Measurements from ENCODE around the gene VSTM2B.

The VSTM2B gene

GRCh38 chr19:29567366-29567915 lies 41.6 kb downstream of the VSTM2B start:
- DNase-seq (ENCODE audit: low spot score), result no peak

GRCh38 chr19:29568036-29569025 lies 42.5 kb downstream of the VSTM2B start:
- no peak for DNase-seq (ENCODE audit: low spot score)

DNA sequence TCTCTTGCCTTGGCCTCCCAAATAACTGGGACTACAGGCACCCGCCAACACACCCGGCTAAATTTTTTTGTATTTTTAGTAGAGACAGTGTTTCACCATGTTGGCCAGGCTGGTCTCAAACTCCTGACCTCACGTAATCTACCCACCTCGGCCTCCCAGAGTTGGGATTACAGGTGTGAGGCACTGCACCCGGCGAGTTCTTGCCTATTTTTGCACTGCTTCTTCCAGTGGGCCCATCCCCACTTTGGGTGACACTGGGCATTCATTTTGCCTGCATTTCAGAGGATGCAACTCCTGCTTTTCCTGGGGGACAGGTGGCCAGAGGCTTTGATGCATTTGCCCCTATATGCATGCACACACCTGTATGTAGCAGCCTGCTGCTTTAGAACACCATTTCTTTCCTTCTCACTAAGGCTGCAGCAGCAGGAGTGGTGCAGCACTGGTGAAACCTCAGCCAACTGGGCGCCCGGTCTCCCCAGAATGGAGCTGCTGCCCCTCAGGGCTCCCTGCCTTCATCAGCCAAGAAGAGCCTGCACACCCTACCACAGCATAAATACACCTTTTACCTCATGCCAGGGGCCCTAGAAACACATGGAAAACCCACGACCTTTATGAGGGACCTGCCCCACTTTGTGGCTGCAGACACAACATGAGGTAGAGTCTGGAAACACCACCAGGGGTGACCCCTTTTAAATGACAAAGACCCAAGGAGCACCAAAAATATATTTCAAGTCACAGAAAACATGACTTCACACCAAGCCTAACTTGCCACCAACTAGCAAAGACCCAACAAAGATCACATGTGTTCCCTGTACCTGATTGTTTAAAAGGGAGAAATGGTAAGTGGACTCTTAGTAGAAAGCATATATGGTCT lies 43.5 kb downstream of the VSTM2B start:
- no peak for DNase-seq (ENCODE audit: low spot score)

GRCh38 chr19:29571181-29571580 lies 45.4 kb downstream of the VSTM2B start:
- no peak for DNase-seq (ENCODE audit: low spot score)

GRCh38 chr19:29573486-29573885 lies 47.7 kb downstream of the VSTM2B start:
- no peak for DNase-seq (ENCODE audit: low spot score)

GRCh38 chr19:29574510-29574909 lies 48.7 kb downstream of the VSTM2B start:
- no peak for DNase-seq (ENCODE audit: low spot score)

DNA sequence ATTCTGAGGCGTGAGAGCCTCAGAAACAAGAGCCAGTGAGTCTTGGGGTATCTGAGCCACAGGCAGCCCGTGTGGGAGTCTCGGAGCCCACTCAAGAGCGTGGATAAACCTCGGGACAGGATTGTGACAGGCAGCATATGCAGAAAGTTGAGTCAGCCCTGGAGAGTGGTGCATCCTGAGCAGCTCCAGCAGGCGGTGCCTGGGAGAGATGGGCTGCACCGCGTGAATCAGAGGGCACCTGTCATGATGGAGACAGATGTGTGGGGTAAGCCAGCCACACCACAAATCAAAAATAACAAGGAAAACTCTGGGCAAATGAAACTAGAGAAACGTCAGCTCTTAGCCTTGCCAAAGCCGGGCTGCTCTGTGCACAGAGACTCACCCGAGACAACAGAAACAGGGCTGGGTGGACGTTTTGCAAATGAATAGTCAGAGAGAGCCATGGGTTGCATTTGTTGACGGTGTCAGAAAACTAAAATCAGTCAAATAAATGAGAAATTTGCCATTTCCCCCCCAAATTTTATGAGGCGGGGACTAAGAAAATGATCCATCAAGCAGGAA lies 50.3 kb downstream of the VSTM2B start:
- no peak for DNase-seq (ENCODE audit: low spot score)

DNA sequence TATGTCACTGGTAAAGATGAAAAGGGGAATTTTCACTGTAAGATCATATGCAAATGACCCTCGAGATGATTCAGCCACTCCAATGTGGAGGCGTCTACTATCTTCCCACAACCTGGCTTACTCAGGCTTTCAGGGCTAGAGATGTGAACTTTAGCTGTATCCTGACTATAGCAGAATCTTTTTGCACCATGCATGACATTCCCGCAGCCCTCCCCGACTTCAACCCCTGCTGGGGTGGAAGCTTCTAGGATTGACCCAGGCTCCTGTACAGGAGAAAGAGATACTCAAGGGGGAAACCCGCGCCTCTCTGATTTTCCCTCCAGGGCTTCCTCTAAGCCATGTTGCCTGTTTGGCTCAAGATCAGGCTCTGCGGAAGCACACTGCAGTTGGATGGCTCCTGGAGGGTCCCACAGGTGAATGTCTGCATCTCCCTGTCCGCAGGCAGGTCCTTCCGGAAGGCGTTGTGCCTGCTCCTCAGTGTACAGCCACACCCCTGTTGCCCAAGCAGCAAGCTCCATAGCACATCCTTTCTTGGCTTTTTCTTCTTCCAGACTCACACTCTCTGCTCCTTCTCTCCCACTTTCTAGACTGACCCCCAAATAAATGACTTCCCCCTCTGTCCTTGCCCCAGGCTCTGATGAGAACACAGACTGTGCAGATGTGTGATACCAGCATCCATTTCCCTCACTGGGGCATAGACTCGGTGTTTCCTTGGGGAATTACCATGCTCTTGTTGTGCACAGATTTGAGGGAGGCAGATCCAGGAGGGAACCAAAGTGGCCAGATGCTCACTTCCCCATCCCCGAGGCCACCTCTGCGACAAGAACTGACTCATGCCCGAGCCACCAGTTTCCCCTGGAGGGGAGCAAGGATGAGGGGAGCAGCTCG lies 51.2 kb downstream of the VSTM2B start:
- no peak for DNase-seq (ENCODE audit: low spot score)

DNA sequence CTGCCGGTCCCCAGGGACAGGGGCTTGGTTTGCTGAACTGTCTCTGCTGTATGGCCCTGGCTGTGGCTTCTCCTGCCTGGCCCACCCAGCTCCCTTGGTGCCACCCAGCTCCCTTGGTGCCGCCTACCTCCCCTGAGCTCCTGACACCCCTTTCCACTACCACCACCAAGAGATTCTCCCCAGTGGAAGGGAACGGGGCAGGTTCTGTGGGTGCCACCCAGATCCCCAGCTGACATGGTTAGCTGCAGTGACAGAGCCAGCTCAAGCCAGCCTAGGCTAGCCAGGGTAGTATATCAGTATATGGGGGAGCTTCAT lies 51.8 kb downstream of the VSTM2B start:
- DNase-seq (ENCODE audit: low spot score), result no peak

DNA sequence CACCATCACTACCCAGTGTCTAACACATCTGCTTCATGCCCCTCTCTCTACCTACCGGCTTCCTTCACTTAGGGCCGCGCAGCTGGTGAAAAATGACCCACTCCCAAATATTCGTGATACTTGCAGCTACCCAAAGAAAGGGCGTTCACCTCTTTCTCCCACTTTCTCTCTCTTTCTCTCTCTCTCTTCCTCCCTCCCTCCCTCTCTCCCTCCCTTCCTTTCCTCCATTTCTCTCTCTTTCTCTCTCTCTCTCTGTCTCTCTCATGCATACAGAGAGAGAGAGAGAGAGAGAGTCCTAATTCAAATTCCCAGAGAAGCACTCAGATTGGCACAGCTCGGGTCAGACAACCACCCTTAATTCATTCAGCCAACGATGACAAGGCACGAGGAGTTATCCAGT lies 52.6 kb downstream of the VSTM2B start:
- DNase-seq (ENCODE audit: low spot score), result no peak

DNA sequence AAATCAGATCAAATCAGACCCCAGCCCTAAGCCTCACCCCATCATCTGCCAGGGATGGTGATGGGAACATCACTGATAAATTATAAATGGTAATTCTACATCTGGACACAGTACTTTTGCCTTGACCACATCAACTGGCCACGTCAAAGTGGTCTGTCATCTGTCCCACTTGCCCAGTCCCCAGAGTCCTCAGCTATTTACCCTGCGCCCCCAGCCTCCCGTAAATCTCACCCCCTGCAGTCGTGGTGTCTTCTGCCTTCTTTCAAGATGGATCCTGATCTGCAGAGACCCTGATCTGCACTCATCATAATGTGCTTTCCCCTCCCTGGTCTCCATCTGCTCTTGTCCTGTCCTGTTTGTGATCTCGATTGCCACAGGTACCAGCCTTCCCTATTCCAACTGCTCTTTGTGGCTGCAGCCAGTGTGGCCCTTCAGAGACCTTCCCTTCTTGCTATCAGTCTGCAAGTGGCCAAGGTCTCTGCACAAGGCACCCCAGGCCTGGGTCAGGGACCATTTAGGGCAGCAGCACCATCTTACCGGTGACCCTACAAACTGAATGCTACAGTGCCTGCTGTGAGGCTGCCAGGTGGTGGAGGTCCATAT lies 53.6 kb downstream of the VSTM2B start:
- DNase-seq (ENCODE audit: low spot score), result no peak

GRCh38 chr19:29581398-29581797 lies 55.6 kb downstream of the VSTM2B start:
- DNase-seq (ENCODE audit: low spot score), result no peak

DNA sequence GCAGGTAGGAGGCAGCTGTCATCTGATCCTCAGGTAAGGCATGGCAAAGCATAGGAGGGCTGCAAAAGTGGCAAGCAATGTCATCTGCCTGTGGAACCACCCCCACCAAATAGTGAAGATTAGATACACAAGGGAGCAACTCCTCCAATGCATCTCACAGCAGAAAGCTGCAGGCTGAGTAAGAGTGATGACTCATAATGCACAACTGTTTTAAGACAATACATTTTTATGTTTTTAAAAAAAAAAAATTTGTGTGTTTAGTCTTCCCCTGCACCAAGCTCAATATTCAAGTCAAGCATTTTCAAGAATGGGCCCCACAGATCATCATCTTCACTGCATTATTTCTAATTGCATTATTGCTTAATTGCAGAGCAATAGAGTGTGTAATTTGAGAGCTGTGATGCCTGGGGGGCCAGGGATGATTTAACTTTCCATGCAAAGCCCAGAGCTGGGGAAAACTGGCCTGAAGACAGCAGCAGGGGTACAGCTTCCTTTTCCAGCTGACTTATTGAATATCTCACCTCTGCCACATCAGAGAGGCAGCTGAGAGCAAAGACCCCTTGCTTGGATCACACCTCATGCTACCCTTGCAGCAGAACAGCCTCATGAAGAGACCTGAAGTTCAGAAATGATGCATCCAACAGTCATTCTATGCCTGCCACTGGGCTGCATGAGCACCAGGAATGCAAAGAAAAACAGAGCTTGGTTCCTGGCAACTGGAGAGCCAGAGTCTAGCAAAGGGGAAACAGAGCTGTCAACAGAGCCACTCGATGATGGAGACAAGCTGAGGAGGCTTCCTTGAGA lies 57.6 kb downstream of the VSTM2B start:
- no peak for DNase-seq (ENCODE audit: low spot score)

DNA sequence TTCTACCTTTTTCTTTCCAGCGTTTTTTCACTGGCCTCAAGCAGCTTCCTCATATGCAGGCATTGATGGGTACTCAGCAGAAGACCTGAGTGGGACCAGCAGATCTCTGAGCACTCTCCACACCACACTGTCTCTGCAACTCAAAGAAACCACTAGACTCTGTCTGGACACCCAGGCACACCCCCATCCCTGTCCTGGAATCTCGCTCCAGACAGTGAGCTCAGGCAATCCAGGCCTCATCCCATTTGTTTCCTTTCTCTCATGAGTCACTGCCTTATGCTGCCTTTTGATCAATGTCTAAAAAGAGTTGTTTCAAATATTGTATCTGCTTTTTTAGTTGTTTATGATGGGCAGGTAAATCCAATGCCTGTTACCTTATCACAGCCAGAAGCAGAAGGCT lies 60.6 kb downstream of the VSTM2B start:
- DNase-seq (ENCODE audit: low spot score), result no peak

DNA sequence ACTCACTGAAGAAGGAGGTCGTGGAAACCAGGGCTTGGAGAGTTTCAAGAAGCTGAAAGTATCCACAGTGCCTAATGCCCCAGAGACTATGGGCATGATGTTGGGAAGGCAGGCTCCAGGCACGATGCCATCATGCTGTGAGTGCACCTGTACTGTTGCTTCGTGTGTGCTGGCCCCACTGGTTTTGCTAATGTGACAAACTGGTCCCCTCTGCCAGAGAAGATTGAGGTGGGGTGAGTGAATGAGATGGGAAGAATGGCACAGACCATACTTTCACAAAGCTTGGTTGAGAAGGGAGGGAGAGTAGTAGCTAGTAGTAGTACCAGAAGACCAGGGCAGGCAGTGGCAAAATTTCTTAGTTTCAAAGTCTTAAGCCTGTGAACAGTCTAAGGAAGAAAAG lies 61.3 kb downstream of the VSTM2B start:
- no peak for DNase-seq (ENCODE audit: low spot score)

DNA sequence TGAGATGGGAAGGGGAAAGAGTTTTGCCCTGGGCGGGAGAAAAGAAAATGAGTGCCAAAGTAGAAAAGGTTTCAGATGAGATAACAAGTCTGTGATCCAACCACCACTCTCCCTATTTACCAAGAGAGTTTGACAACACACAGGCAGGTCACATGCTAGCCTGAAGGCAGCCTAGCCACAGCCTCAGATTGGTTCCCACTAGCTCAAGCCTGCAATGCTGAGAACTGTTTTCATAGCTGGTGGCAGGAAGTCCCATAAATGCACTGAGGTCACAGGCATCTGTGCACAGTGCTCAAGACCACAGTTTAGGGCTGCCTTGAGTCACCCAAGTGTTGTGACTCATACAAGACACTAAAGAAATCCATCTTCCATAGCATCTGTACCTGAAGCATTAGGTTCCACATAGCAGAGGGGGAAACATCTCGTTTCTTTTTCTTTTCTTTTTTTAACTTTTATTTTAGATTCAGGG lies 61.8 kb downstream of the VSTM2B start:
- DNase-seq (ENCODE audit: low spot score), result no peak

DNA sequence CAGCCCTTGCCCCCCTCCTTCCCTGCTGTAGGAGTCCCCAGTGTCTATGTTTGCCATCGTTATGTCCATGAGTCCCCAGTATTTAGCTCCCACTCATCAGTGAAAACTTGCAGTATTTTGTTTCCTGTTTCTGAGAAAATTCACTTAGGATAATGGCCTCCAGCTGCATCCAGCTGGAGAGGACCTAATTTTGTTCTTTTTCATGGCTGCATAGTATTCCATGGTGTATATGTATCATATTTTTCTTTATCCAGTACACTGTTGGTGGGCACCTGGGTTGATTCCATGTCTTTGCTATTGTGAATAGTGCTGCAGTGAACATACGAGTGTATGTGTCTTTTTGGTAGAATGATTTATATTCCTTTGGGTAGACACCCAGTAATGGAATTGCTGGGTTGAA lies 62.3 kb downstream of the VSTM2B start:
- no peak for DNase-seq (ENCODE audit: low spot score)

GRCh38 chr19:29590278-29590677 lies 64.5 kb downstream of the VSTM2B start:
- no peak for DNase-seq (ENCODE audit: low spot score)

- DNase-seq (ENCODE audit: low spot score), result no peak
Measured at GRCh38 chr19:29591670-29592069, 65.9 kb downstream of the VSTM2B start.

- no peak for DNase-seq (ENCODE audit: low spot score)
Measured at GRCh38 chr19:29593869-29594268, 68.1 kb downstream of the VSTM2B start.
